ENCODE results near the gene LAPTM5.

Gene LAPTM5

DNA sequence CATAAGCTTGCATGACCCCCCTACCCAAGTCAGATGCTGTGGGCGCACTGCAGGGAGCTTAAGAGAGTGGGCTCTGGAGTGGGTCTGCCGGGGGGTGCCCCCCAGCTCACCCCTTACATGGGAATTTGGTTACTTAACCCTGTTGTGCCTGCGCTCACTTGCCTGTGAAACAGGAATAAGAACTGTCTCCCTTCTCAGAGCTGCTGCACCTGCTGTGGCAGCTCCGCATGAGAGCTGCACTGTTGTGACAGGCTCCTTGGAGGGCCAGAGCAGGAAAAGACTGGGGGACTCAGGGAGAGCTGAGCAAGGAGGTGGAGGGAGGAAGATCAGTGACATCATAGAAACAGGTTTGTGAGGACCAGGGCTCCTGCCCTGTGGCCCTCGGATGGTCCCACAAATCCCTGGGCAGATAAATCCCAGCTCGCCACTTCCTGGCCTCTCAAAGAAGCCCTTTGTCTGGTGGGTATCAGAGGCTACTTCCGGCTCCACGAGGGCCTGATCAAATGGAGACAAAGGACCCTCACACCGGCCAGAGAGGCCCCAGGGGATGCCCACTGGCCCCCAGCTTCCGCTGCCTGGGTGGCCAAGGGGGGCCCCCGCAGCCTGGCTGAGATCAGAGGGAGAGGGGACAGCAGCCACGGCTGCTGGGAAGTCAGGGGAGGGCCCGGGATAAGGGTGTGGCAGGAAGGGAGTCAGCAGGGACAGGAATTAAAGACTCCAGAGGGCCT is 28.9 kb upstream of the LAPTM5 start:
- DNase-seq, result no peak

DNA sequence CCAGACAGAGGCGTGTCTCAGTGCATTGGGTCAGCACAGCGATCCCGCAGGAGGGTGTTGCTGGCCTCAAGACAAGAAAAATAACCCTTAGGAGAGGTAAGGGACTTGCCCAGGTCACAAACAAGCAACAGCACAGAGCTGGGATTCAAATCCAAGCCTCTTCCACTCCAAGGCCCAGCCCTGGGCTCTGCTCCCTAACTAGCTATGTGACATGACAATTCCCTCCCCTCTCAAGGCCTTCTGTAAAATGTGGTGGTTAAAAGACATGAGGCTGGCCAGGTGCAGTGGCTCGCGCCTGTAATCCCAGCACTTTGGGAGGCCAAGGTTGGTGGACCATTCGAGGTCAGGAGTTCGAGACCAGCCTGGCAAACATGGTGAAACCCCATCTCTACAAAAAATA is 28.1 kb upstream of the LAPTM5 start:
- no peak for DNase-seq

- no peak for DNase-seq
Observed at GRCh38 chr1:30785181-30785580, 27.6 kb upstream of the LAPTM5 start.

DNA sequence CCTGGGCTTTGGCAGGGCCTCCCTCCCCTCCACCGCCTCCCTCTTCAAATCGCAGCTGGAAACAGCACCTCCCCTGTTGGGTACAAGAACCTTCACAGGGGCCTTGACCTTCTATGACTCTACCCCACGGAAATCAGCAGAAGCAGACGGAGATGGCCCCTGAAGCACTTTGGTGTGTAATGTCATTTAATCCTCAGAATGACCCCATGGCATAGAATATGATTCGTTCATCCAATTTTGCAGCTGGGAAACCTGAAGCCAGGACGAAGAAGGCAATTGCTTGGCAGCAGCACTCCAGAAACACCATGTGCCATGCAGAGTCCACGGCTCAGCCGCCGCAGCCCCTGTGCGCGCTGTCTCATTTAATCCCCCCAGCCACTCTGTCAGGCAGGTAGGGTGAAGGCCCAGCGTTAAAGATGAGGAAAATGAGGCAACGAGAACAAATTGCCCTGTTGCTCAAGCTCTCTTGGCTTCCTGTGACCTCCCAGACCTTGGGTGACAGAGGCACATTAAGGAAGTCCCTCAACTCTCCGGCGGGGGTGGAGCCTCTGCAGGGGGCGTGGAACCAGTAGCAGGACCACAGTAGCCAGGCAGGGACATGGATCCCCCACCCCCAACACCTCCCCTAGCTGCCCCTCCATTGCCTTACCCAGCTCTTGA is 25.8 kb upstream of the LAPTM5 start:
- DNase-seq, result peak; percentile 79

- DNase-seq, result peak; percentile 4
Observed at GRCh38 chr1:30782361-30783255, 25.0 kb upstream of the LAPTM5 start.

- DNase-seq, result no peak
Observed at GRCh38 chr1:30781906-30782305, 24.3 kb upstream of the LAPTM5 start.

DNA sequence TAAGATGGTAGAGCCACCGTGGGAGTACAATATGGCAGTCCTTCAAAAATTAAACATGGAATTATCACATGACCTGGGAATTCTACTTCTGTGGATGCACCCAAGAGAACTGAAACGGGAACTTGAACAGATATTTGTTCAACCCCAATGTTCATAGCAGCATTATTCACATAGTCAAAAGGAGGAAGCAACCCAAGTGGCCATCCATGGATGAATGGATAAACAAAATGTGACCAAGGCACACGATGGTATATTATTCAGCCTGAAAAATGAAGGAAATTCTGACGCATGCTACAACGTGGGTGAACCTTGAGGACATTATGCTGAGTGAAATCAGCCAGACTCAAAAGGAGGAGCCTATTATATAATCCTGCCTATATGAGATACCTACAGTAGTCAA is 22.8 kb upstream of the LAPTM5 start:
- no peak for DNase-seq

DNA sequence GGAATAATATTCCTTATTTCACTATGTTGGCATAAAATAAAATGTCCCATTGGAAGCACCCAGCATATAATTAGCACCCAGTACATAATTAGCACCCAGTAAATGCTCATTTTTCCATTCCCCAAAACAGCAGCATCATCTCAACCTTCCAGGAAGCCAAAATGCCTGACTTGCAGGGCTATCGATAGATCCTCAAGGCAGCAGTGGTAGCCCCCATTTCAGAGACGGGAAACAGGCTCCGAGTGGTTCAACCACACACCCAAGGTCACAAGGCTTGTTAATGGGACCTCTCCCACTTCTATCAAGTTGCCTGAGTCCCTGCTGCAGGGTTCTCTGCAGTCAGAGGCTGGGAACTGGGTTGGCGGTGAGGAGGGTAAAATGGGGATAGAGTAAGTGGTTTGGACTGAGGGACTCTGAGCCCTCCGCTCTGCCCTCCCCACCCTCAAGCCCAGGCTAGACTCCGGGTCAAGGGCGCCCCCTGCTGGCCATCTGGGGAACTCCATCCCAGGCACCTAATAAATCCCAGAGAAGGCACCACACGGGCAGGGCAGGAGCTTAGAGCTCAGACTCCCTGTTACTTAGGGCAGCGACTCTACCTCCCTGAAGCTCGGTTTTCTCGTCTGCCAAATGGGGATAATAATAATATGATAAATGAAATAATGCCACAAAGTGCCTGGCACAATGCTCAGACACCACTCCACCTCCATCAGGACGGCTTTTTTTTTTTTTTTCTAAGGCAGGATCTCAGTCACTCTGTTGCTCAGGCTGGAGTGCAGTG is 21.9 kb upstream of the LAPTM5 start:
- peak; percentile 38 for DNase-seq

- DNase-seq, result no peak
Observed at GRCh38 chr1:30778979-30779293, 21.4 kb upstream of the LAPTM5 start.

GRCh38 chr1:30778154-30778978 is 20.8 kb upstream of the LAPTM5 start:
- no peak for DNase-seq

GRCh38 chr1:30777904-30778153 is 20.3 kb upstream of the LAPTM5 start:
- DNase-seq, result no peak

DNA sequence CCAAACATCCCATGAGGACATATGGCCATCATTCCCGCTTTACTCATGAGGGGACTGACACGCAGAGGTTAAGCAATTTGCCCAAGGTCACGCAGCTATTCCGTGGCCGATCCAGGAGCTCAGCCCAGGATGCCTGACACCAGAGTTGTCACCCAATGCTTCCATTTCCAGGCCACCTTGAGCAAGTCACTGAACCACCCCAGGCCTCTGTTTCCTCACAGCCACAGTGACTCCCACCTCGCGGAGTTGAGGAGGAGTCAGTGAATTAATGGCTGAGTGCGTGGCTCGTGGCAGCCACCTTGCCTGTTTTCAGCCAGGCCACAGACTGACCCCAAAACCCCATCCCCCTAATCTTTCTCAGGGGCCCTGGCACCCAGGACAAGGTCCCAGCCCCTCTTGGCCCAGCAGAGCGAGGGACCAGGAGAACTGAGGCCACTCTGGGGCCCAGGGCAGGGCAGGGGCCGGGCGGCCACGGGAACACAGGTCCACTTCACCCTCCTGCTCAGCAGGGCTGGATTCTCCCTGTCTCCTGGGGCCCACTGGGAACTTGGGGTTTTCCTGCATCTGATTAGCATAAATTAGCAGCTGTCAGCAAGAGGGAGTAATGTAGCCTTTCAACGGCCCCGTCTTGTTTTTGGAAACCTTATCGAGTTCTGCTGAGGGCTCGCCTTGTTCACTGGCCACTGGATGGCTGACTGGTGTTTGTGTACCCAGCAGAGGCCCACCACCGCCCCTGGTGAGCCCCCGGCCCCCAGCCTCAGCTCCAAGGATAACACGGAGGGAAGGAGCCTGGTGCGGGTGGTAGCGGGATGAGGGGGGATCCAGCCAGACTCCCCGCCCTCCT is 19.7 kb upstream of the LAPTM5 start:
- no peak for DNase-seq

- no peak for DNase-seq
Observed at GRCh38 chr1:30776097-30777059, 18.8 kb upstream of the LAPTM5 start.

- DNase-seq, result no peak
Observed at GRCh38 chr1:30775433-30775975, 17.9 kb upstream of the LAPTM5 start.

GRCh38 chr1:30774550-30775432 is 17.2 kb upstream of the LAPTM5 start:
- DNase-seq, result no peak

- no peak for DNase-seq
Observed at GRCh38 chr1:30773722-30774358, 16.3 kb upstream of the LAPTM5 start.

DNA sequence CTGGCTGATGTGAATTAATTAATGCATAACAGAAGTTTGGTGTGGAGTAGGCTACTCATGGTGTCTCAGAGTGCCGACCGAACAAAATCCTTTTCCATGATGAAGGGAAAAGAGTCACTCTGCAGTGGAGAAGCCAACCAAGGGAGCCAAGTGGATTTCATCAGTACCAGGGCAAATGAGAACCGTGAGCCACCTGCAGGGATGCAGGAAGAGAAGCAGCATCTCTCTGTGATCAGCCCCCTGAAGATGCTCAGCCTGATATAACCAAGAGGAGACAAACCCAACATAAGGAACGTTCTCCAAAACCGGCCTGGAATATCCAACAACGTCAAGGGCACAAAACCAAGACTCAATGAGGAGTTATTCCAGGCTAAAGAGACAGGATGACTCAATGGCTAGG is 13.4 kb upstream of the LAPTM5 start:
- DNase-seq, result no peak

DNA sequence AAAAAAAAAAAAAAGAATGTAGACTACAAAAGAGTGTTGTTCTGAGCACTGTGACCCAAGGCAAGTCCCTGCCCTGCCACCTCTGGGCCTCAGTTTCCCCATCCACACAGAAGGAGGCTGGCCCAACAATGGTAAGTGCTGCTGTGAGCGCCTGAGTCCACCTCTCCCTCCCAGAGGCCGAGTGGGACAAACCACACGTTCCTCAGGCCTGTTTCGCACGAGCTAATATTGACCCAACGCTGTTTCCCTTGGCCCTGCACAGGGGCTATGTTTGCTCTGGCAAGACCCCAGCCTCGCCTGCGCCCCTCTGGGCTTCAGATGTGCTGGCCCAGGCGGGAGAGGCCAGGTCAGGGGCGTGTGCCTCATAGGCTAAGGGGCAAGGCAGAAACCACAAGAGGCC is 12.6 kb upstream of the LAPTM5 start:
- no peak for DNase-seq

Measured in GF-D8 (cell line).